Ovary (tissue), 9 donors: ENCODE results near the gene RPS5. TPM values are rescaled to one million over a fixed set of nuclear protein-coding genes. Genes with fewer than 3 reads are reported as not detected.

Experiments
- DNase-seq, 5 donors: peaks; one replicate each; pipeline ENCODE4 v3.0.0-alpha.2; 2019 to 2020
- H3K27ac ChIP-seq, 2 donors: fragments of 200-600 bp; one replicate each; pipeline versions ENCODE4 v1.5.1 to v1.8.0; 2019 to 2022
- H3K27me3 ChIP-seq: fragments of 200-600 bp; one replicate; pipeline ENCODE4 v1.8.0; 2022
- H3K36me3 ChIP-seq: fragments of 200-600 bp; sonication (generic); one replicate; pipeline ENCODE4 v1.5.1; 2019
- H3K4me1 ChIP-seq: one replicate; pipeline ENCODE4 v1.8.1; 2013; ENCODE audit warnings: mild to moderate bottlenecking, moderate library complexity; ENCODE audit not compliant: insufficient read depth
- H3K4me3 ChIP-seq: fragments of 200-600 bp; sonication (generic); one replicate; pipeline ENCODE4 v1.5.1; 2017
- H3K9me3 ChIP-seq, 2 donors: fragments of 200-600 bp in 1 of 2; sonication (generic) in 1 of 2; one replicate each; pipeline versions ENCODE4 v1.5.1 to v1.8.1; 2013 to 2019; ENCODE audit warnings: mild to moderate bottlenecking in 1 of 2, moderate library complexity in 1 of 2
- EP300 ChIP-seq: sonication (generic); formaldehyde crosslinking; IDR thresholded peaks from one replicate; pipeline ENCODE4 v1.6.1; 2017; ENCODE audit warnings: antibody characterized with exemption
- POLR2A ChIP-seq: fragments of 450-650 bp; IDR thresholded peaks from one replicate; pipeline ENCODE4 v1.6.1; 2017; ENCODE audit warnings: antibody characterized with exemption, mild to moderate bottlenecking, moderate library complexity
- WGBS, 3 donors: extraction: QIAGEN DNeasy Blood & Tissue Kit in 1 of 3; methylation state at CpG; one replicate each; pipeline versions ENCODE4 v1.1.5 to v1.1.7; 2013 to 2017; 5-methylcytosine and 5-hydroxymethylcytosine counted together
- intact Hi-C, 4 donors: fragments of 100-400 bp; cut with DNase I; formaldehyde crosslinking; loops; one replicate each; pipeline versions ENCODE4 v1.11.0 to v1.15.1; 2022 to 2023
- polyA plus RNA-seq, 2 donors: library from polyadenylated mRNA; stranded (reverse); fragments of 200-250 nt in 1 of 2; fragments of 350-450 nt in 1 of 2; fragmentation: Illumina TruSeq in 1 of 2; extraction: RNeasy Lipid Tissue Mini Kit (QIAGEN cat#74804) in 1 of 2; gene quantifications; one replicate each; pipeline ENCODE4 v1.2.3, GENCODE V29; 2013 to 2014
- total RNA-seq, 7 donors: library from RNA; depleted of rRNA in 2 of 7; stranded (reverse); fragments of >200 nt in 2 of 7; fragmentation: NEBNext Ultra II Directional in 3 of 7; extraction: Animal tissue kit (Norgen Biotek cat#: 25700) in 3 of 7; gene quantifications; one replicate each; pipeline versions ENCODE4 v1.1.0 to v1.2.4, GENCODE V29; 2016 to 2023
- TF ChIP-seq, protein P1 (sequence below), 3 donors: fragments of 450-650 bp in 2 of 3; fragments of 200-600 bp in 1 of 3; IDR thresholded peaks; one replicate each; pipeline versions ENCODE4 v1.5.1 to v1.8.0; 2016 to 2022; ENCODE audit warnings: antibody characterized with exemption in 3 of 3, mild to moderate bottlenecking in 1 of 3
- donor health status: DM: no; HTN: no; CAD: no; lungs with moderate emphysema.
- donor health status: DM: no; HTN: no; CAD: no.
- donor health status: Bipolar disorder and iron deficiency.
- donor health status: DM: yes; HTN: yes; CAD: no.
- donor health status: DM: no; HTN: no; CAD: no.
- donor health status: DM: yes; HTN: yes; CAD: no.

Gene RPS5
- total and polyA plus RNA-seq, 9 donors = 715 to 5,180 (median 2,346) TPM

DNA sequence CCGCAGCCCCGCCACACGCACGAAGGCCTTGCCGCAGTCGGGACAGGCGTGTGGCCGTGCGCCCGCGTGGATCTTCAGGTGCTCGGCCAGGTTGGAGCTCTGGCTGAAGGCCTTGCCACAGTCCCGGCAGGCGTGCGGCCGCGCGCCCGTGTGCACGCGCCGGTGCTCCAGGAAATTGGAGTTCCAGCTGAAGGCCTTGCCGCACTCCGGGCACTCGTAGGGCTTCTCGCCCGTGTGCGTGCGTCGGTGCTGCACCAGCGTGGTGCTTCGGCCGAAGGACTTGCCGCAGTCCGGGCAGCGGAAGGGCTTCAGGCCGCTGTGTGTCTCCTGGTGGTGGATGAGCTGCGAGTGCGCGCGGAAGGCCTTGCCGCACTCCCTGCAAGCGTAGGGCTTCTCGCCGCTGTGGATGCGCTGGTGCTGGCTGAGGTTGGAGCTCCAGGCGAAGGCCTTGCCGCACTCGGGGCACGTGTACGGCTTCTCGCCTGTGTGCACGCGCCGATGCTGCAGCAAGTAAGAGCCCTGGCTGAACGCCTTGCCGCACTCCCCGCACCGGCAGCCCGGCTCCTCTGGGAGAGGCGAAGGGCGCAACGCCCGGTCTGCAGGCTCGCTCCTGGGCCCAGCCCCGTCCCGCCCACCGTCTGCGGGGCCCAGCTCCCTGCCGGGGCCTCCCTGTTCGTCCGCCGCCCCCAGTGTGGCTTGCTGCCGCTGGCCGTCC is 30.1 kb upstream of the RPS5 start:
- no peak for TF ChIP-seq POLR2A
- TF ChIP-seq, protein P1, sequence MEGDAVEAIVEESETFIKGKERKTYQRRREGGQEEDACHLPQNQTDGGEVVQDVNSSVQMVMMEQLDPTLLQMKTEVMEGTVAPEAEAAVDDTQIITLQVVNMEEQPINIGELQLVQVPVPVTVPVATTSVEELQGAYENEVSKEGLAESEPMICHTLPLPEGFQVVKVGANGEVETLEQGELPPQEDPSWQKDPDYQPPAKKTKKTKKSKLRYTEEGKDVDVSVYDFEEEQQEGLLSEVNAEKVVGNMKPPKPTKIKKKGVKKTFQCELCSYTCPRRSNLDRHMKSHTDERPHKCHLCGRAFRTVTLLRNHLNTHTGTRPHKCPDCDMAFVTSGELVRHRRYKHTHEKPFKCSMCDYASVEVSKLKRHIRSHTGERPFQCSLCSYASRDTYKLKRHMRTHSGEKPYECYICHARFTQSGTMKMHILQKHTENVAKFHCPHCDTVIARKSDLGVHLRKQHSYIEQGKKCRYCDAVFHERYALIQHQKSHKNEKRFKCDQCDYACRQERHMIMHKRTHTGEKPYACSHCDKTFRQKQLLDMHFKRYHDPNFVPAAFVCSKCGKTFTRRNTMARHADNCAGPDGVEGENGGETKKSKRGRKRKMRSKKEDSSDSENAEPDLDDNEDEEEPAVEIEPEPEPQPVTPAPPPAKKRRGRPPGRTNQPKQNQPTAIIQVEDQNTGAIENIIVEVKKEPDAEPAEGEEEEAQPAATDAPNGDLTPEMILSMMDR (IDR thresholded peaks at IDR 0.05) = no peak
- no peak for TF ChIP-seq EP300
- intact Hi-C loops = loop anchor here in 1 of 4 donors (2.0 kb wide), 1 partner anchor 28 kb away; no protein-coding TSS in a partner anchor
- Histone ChIP-seq H3K27ac (peak overlapping the region in 1 of 2 donors; percentile 9), H3K4me3 (peak overlapping the region; percentile 12), H3K27me3 (no peaks in the 10 kb centered on the region), H3K9me3 (no peaks in the 10 kb centered on the region), H3K4me1 (peaks cover 3% of the 10 kb centered on the region), H3K36me3 (no peaks in the 10 kb centered on the region)
- WGBS, 3 donors = 46 to 59% (median 47%) methylated on average over 62 to 75 of the region's 75 CpGs
- DNase-seq = peak in 3 of 5 donors; percentile 31 to 34 (median 31)

DNA sequence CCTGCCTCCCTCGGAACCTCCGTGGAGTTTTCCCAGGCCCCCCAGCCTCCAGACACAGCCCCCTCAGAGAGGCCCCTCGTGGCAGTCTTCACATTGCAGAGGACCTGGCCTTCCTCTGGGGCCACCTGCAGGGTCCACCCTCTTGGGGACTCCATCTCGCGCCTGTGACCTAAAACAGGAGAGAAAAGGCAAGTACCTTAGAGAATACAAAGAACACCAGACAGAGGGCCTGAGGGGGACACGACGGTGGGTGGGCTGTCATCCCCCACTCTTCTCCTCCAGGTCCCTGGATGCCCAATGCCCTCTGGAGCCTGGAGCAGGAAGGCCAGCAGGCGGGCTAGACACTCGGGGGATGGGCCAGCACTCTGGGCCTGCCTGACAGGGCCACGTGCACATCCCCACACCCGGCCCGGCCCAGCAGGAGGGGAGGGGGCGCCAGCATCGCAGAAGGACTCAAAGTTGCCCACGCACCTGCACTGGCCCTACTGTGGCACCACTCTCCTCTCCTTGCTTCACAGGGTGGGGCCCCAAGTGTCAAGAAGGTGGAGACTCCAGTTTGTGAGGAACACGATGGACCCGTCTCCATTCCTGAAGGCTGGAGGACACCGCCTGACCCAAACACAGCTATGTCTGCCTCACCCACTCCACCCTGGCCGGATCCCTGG is 29.5 kb upstream of the RPS5 start:
- no peaks in the 10 kb centered on the region for H3K9me3 ChIP-seq
- peaks cover 3% of the 10 kb centered on the region for H3K4me1 ChIP-seq
- TF ChIP-seq EP300 (no peak), POLR2A (no peak)
- TF ChIP-seq, protein P1 (IDR thresholded peaks at IDR 0.05) = no peak
- WGBS, 3 donors = 70 to 76% (median 72%) methylated on average over 15 to 19 of the region's 19 CpGs
- H3K4me3 ChIP-seq = peak overlapping the region; percentile 10
- intact Hi-C loops = loop anchor here in 1 of 4 donors (2.0 kb wide), 1 partner anchor 29 kb away; no protein-coding TSS in a partner anchor
- H3K36me3 ChIP-seq = no peaks in the 10 kb centered on the region
- DNase-seq = no peak
- no peaks in the 10 kb centered on the region for H3K27me3 ChIP-seq
- H3K27ac ChIP-seq = peak overlapping the region in 1 of 2 donors; percentile 9

DNA sequence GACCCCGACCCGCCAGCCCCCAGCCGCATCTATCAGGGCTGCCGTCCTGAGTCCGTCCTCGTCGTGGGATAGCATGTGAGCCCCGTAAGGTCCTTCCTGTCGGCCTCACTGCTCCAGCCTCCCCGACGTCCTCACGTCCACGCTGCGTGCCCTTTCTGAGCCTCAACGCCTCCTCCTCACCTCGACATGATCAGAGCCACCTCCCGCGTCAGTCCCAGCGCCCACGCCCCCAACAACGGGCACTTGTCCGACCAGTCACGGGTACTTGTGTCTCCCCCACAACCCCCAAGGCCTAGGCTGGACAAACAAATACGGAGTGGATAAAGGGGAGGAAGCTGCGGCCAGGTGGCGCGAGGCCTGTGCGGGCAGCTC is 25.2 kb upstream of the RPS5 start:
- TF ChIP-seq, protein P1 (IDR thresholded peaks at IDR 0.05) = no peak
- no peak for TF ChIP-seq POLR2A
- no peak for TF ChIP-seq EP300
- DNase-seq = peak in 2 of 5 donors; percentile 62 to 72
- H3K9me3 ChIP-seq = no peaks in the 10 kb centered on the region
- no peaks in the 10 kb centered on the region for H3K27me3 ChIP-seq
- 1 to 2% (median 2%) methylated on average over 28 of the region's 28 CpGs for WGBS, 3 donors
- H3K27ac ChIP-seq = peak overlapping the region; percentile 45 to 87
- peak overlapping the region; percentile 57 for H3K4me3 ChIP-seq
- peaks cover 3% of the 10 kb centered on the region for H3K4me1 ChIP-seq
- H3K36me3 ChIP-seq = no peaks in the 10 kb centered on the region
- intact Hi-C loops = no loop called here

DNA sequence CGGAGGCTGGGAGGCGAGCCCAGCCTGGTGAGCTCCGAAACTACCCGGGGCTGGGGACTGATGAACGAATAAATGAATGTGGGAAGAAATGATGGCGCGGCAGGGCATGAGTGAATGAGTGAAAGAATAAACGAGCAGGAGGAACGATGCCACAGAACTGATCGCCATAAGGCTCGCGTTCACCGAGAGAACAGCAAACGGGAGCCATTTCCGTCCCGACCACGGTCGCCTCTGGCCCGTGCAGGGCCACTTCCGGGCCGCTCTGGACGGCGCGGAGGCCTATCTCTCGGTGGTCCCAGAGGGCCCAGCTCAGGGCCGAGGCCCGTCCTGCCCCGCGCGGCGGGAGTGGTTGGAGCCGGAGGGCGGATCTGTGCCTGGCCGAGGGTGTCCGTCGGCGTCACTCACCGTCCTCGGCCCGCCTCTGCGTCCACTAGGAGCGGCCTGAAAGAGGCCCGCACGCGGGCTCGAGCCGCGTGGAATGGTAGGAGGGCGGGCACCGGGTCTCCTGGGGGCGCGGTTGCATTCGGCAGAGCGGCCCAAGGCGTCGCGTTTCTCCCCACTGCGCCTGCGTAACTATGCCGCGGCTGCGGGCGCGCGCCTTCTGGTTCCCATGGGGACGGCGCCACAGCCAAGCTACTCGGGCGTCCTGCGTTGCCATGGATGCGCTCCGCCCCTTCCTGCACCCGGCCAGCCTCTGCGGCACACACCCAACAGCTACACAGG is 24.6 kb upstream of the RPS5 start, which contains the start of gene ZNF497:
Gene ZNF497 (minus strand): TSS at position 480 of the 723 bp plus-strand sequence. CDS start 5,116 bp downstream, outside the sequence.
- peak within 1 kb of the TSS; percentile 57 for H3K4me3 ChIP-seq
- peak within 1 kb of the TSS; percentile 45 to 87 for H3K27ac ChIP-seq
- H3K9me3 ChIP-seq = no peaks in the 10 kb centered on the region
- TF ChIP-seq EP300 (no peak), POLR2A (peak; percentile 70)
- TF ChIP-seq, protein P1 (IDR thresholded peaks at IDR 0.05) = peak in 1 of 3 donors; percentile 13
- intact Hi-C loops = no loop called here
- H3K36me3 ChIP-seq = no peaks in the 10 kb centered on the region
- whole genome bisulfite sequencing, 3 donors = 0% methylated on average over 54 to 74 of the region's 74 CpGs
- no peaks in the 10 kb centered on the region for H3K27me3 ChIP-seq
- DNase-seq = peak; percentile 95 to 98 (median 97)
- peaks cover 3% of the 10 kb centered on the region for H3K4me1 ChIP-seq
